ENCODE measurements around the gene HMGXB3.

Gene HMGXB3

DNA sequence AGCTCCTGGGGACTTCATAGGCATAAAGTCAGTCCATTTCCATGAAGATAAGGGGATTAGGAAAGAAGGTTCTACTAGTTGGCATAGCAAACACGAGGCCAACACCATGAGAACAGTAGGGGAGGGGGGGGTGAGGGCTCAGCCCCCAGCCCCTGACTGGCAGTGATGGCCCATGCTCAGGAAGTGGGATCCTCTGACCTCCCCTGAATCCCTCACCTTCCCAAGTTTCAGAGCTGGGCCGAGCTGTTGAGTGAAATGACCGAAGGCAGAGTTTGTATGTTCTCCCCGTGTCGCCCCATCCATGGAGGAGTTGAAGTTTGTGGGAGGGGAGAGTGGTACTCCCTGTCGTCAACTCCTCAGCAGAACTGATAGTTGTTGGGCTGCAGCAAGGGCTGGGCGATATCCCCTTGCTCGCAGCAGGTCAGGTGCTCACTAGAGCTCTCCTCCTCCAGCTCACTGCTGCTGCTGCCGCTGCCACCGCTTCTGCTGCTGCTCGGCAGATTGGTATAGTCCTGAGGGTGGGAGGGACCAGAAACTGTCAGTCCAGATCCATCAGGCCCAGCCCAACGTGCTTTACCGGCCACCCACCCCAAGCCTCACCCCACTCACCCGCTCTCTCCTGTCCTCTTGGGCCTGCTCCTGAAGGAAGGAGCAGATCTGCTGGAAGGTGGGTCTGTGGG lies 53.3 kb downstream of the HMGXB3 start:
- no peak for DNase-seq (ENCODE audit: low spot score)

DNA sequence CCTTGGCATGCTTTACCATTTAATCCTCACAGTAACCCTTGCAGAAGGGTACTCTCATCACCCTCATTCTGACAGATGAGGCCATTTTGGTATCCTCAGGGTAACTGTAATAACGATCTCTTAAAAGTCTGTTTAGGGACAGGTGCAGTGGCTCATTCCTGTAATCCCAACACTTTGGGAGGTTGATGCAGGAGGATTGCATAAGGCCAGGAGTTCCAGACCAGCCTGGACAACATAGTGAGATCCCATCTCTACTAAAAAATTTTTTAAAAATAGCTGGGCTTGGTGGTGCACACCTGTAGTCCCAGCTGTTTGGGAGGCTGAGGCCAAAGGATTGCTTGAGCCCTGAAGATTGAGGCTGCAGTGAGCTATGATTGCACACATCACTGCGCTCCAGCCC lies 54.0 kb downstream of the HMGXB3 start:
- DNase-seq (ENCODE audit: low spot score), result no peak

- no peak for DNase-seq (ENCODE audit: low spot score)
These were observed 55.0 kb downstream of the HMGXB3 start for GRCh38 chr5:150055326-150056074.

GRCh38 chr5:150056075-150056443 lies 55.5 kb downstream of the HMGXB3 start:
- DNase-seq (ENCODE audit: low spot score), result no peak

DNA sequence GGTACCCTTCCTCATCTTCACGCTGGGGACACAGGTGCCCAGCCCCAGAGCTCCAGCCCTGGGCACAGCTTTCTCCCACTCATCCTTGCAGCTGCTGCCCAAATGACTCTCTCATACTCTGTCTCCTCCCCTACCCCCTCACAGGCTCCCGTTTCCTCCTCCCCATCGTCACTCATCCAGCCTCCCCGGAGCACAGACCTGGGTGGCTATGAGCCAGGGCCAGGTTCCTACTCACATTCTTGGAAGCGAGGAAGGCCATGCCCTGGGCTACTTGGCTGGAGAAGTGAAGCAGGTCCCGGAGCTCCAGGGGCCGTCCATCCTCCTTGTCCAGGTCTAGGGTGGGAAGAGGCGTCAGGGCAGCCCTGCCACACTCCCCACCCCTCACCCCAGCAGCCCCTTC lies 56.5 kb downstream of the HMGXB3 start:
- no peak for DNase-seq (ENCODE audit: low spot score)

DNA sequence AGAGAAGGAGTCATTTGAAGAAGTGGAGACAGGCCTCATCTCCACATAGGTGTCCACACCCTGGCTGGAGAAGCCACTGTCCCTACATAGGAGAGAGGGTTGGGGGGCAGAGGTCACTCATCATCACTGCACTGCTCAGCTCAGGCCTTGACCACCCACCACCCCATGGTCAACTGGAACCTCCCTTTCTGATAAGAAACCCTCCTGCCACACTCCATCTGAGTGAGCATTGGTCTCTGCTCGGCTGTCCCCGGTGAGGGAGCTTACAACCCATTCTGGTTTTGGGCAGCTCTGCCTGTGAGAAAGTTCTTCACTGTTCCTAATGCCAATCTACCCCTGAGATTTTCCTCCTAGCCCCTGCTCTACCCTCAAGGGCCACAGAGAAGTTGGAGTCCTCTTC lies 57.0 kb downstream of the HMGXB3 start:
- no peak for DNase-seq (ENCODE audit: low spot score)

- DNase-seq (ENCODE audit: low spot score), result no peak
These were observed 57.5 kb downstream of the HMGXB3 start for GRCh38 chr5:150057996-150058395.

- no peak for DNase-seq (ENCODE audit: low spot score)
These were observed 58.1 kb downstream of the HMGXB3 start for GRCh38 chr5:150058480-150059126.

GRCh38 chr5:150059623-150060022 lies 59.1 kb downstream of the HMGXB3 start:
- no peak for DNase-seq (ENCODE audit: low spot score)

DNA sequence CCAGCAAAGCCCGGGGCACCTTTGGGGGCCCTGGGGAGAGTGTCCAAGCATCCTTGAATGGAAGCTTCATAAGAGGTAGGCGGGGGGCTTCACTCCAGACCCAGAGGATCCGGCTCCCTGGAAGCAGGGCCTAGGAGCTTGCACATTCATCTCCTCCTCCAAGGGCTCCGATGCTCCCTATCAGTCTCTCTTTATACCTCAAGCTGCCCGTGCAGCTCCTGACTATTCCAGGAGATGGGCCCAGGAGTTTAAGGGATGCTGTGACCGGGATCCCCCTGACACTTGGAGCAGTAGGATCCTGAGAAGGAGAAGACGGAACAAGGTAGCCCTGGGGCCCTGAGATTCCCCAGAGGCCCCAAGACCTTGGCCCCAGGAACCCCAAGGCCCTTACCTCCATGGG lies 59.9 kb downstream of the HMGXB3 start:
- no peak for DNase-seq (ENCODE audit: low spot score)

DNA sequence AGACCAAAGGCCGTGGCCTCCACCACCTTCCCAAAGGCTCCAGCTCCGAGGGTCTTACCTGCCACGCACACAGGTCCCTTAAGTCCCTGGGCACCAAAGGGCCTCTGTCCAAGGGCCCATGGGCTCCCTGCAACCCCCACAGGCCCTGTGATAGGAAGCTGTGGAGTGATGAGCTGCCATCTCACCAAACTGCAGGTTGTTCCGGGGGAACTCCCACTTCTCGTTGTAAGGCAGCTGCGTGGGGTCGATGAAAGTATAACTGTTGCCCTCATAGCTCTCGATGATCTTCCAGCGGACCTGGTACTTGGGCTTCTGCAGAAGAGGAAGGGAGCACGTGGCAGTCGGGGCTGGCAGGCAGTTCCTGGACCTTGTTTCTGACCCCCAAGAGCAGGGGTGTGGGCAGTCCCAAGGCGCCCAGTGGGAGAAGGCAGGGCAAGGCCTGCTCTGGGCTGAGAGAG lies 61.0 kb downstream of the HMGXB3 start:
- DNase-seq (ENCODE audit: low spot score), result no peak

DNA sequence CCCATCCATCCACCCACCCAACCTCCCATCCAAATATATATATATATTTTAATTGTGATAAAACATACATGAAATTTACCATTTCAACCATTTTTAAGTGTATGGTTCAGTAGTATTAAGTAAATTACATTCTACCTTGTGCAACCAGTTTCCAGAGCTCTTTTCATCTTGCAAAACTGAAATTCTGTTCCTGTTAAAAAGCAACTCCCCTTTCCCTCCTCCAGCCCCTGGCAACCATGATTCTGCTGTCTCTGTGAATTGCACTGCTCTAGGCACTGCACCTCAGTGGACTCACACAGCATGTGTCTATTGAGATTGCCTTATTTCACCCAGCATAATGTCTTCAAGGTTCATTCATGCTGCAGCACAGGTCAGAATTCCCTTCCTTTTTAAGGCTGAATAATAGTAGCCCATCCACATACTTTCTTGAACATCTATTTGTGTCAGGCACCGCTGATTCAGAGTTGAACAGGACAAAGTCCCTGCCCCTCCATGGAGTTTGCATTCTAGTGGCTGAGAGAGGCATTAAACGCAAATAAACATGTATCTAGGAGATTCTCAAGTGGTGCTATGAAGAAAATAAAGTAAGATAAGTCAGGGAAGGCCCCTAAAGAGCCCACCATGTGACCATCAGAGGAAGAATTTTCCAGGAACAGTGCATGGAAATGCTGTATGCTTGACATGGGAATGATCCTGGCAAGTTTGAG lies 61.8 kb downstream of the HMGXB3 start:
- no peak for DNase-seq (ENCODE audit: low spot score)

DNA sequence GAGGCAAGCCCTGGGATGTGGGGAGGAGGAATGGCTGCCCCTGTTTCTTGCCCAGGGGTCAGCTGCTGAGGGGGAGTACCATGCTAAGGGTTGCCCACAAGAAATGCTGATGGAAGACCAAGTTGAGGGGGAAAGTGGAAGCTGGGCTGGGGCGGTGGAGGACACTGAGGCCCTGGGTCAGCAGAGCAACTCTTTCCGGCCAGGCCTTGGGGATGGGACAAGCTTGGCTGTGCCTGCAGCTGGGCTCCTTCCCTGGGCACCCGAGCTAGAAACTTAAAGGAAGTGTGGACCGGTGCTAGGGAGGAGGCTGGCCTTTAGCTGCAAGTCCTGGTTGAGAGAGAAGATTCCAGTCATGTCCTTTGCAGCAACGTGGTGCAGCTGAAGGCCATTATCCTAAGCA lies 63.1 kb downstream of the HMGXB3 start:
- no peak for DNase-seq (ENCODE audit: low spot score)

- DNase-seq (ENCODE audit: low spot score), result no peak
These were observed 64.2 kb downstream of the HMGXB3 start for GRCh38 chr5:150064681-150065220.

GRCh38 chr5:150065346-150065745 lies 64.8 kb downstream of the HMGXB3 start:
- DNase-seq (ENCODE audit: low spot score), result no peak

- DNase-seq (ENCODE audit: low spot score), result no peak
These were observed 65.3 kb downstream of the HMGXB3 start for GRCh38 chr5:150065886-150066285.

- DNase-seq (ENCODE audit: low spot score), result no peak
These were observed 65.9 kb downstream of the HMGXB3 start for GRCh38 chr5:150066436-150066835.

- no peak for DNase-seq (ENCODE audit: low spot score)
These were observed 66.4 kb downstream of the HMGXB3 start for GRCh38 chr5:150066901-150067396.

DNA sequence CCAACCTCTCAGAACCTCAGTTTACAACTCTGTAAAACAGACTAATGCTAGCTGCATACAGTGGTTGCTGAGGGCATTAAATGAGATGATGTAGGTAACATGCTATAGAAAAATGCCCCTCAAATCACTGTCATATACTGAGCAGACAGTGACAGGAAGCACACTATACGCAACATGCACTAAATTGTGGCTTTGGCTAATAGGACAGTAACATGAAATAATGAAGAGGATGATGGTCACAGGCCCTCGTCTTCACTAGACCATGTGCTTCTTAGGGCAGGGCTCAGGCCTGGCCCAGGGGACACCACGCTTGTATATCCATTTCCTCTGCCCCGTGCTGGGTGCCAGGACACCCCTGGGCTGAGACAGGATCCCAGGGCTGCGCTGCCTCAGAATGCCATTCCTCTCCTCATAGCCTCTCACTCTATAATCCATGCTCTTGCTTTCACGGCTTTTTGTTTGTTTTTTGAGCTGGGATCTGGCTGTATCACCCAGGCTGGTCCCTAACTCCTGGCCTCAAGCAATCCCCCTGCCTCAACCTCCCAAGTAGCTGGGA lies 66.9 kb downstream of the HMGXB3 start:
- no peak for DNase-seq (ENCODE audit: low spot score)

- DNase-seq (ENCODE audit: low spot score), result no peak
These were observed 67.5 kb downstream of the HMGXB3 start for GRCh38 chr5:150068071-150068470.

- DNase-seq (ENCODE audit: low spot score), result no peak
These were observed 67.9 kb downstream of the HMGXB3 start for GRCh38 chr5:150068472-150068871.

All from NAMALWA (cell line).